ENCODE results near the gene OR51B4.
"Not testable (repeated sequence)": the region's sequence is repeated elsewhere in the genome, so short reads cannot be mapped to it uniquely, and the experiment has no call there.

DNA sequence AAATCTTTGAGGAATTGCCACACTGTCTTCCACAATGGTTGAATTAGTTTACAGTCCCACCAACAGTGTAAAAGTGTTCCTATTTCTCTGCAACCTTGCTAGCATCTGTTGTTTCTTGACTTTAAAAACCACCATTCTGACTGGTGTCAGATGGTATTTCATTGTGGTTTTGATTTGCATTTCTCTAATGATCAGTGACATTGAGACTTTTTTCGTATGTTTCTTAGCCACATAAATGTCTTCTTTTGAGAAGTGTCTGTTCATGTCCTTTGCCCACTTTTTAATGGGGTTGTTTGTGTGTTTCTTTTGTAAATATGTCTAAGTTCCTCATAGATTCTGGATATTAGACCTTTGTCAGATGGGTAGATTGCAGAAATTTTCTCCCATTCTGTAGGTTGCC lies 35.5 kb upstream of the OR51B4 start:
- TF ChIP-seq, protein P1, sequence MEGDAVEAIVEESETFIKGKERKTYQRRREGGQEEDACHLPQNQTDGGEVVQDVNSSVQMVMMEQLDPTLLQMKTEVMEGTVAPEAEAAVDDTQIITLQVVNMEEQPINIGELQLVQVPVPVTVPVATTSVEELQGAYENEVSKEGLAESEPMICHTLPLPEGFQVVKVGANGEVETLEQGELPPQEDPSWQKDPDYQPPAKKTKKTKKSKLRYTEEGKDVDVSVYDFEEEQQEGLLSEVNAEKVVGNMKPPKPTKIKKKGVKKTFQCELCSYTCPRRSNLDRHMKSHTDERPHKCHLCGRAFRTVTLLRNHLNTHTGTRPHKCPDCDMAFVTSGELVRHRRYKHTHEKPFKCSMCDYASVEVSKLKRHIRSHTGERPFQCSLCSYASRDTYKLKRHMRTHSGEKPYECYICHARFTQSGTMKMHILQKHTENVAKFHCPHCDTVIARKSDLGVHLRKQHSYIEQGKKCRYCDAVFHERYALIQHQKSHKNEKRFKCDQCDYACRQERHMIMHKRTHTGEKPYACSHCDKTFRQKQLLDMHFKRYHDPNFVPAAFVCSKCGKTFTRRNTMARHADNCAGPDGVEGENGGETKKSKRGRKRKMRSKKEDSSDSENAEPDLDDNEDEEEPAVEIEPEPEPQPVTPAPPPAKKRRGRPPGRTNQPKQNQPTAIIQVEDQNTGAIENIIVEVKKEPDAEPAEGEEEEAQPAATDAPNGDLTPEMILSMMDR (IDR thresholded peaks at IDR 0.05) = not testable (repeated sequence)
- not testable (repeated sequence) for TF ChIP-seq POLR2A (IDR thresholded peaks at IDR 0.05)

All from breast epithelium (tissue), 3 donors.